PFSK-1 (cell line): ENCODE data around the gene LIMA1.

Experiments used
- FOXP2 ChIP-seq: optimal IDR thresholded peaks from 2 replicates; pipeline ENCODE3; 2011; ENCODE audit warnings: borderline replicate concordance, control low read depth, inconsistent platforms; ENCODE audit not compliant: insufficient read depth; ENCODE audit errors: extremely low read length, extremely low read depth
- POLR2AphosphoS5 ChIP-seq: IDR thresholded peaks from 2 replicates; pipeline ENCODE4 v1.6.1; 2012; ENCODE audit warnings: low read depth, mild to moderate bottlenecking, control low read depth, low read length, moderate library complexity
- SIN3A ChIP-seq: IDR thresholded peaks from 2 replicates; pipeline ENCODE4 v1.6.1; 2012; ENCODE audit warnings: mild to moderate bottlenecking, low read length, moderate library complexity, borderline replicate concordance; ENCODE audit not compliant: insufficient read depth
- TAF1 ChIP-seq: IDR thresholded peaks from 2 replicates; pipeline ENCODE4 v1.6.1; 2012; ENCODE audit warnings: low read length, control low read depth, borderline replicate concordance; ENCODE audit not compliant: insufficient read depth
- TF ChIP-seq, protein P1 (sequence below), 2 experiments: IDR thresholded peaks; 2 replicates each; pipeline versions ENCODE4 v1.6.1 to v1.8.0; 2011 to 2012; ENCODE audit warnings: low read depth in 2 of 2, low read length in 2 of 2, control low read depth in 1 of 2, inconsistent platforms in 1 of 2, mild to moderate bottlenecking in 1 of 2, moderate library complexity in 1 of 2; ENCODE audit not compliant: insufficient read depth in 1 of 2

Gene LIMA1

DNA sequence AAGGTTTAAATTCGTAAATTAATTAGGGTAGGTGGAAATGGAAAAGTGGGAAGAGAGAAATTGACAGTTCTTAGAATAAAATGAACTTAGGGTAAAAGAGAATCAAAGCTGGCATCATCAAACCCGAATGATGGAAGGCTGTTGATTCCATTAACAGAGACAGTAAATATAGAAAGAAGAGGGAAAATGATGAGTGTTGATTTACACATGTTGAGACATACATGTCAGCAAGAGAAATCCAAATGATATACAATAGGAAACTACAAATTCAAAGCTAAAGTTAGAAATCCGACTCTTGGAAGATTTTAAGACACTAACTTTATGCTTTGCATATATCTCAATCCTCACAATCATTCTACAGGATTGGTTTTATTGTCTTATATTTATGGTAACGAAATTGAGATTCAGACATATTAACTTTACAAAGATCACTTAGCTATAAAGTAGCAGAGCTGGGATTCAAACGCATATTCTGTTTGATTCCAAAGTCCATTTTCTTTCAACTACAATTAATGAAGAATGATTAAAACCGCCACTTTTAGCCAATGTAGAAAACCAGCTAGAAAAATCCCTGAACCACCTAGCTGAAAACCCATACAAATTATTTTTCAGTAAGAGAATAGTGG is 30.2 kb downstream of the LIMA1 start:
- no peak for TF ChIP-seq TAF1
- TF ChIP-seq POLR2AphosphoS5, result no peak
- no peak for TF ChIP-seq FOXP2
- TF ChIP-seq SIN3A, result no peak
- TF ChIP-seq, protein P1, sequence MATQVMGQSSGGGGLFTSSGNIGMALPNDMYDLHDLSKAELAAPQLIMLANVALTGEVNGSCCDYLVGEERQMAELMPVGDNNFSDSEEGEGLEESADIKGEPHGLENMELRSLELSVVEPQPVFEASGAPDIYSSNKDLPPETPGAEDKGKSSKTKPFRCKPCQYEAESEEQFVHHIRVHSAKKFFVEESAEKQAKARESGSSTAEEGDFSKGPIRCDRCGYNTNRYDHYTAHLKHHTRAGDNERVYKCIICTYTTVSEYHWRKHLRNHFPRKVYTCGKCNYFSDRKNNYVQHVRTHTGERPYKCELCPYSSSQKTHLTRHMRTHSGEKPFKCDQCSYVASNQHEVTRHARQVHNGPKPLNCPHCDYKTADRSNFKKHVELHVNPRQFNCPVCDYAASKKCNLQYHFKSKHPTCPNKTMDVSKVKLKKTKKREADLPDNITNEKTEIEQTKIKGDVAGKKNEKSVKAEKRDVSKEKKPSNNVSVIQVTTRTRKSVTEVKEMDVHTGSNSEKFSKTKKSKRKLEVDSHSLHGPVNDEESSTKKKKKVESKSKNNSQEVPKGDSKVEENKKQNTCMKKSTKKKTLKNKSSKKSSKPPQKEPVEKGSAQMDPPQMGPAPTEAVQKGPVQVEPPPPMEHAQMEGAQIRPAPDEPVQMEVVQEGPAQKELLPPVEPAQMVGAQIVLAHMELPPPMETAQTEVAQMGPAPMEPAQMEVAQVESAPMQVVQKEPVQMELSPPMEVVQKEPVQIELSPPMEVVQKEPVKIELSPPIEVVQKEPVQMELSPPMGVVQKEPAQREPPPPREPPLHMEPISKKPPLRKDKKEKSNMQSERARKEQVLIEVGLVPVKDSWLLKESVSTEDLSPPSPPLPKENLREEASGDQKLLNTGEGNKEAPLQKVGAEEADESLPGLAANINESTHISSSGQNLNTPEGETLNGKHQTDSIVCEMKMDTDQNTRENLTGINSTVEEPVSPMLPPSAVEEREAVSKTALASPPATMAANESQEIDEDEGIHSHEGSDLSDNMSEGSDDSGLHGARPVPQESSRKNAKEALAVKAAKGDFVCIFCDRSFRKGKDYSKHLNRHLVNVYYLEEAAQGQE (IDR thresholded peaks at IDR 0.05; ENCODE audit: insufficient read depth in 1 of 2, low read depth in 2 of 2, low read length in 2 of 2), result no peak

DNA sequence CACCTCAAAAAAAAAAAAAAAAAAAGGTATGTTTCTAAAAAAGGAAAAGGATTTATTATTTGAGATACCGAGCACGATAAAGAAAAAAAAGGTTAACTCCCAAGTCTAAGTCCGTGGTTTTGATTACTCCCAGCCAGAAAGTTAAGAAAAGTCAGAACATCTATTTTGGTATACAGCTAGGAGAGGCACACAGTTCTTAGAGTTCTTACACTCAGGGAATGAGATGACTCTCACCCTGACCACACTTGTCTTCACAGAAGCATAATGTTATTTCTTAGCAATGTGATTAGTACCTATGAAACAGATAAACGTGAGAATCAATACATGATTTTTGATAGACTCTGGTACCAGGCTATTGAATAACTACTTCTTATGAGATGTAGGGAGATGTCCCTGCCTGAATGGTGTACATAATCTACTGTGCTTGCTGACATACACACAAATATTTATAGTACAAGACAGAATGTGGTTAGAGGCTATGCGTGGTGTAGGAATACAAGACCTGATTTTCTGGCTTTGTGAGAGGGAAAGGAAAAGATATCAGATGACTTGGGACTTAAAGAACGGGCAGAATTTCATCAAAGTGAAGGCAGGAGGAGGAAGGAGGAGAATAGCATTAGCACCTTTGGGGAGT is 31.6 kb downstream of the LIMA1 start:
- TF ChIP-seq, protein P1 (IDR thresholded peaks at IDR 0.05; ENCODE audit: insufficient read depth in 1 of 2, low read depth in 2 of 2, low read length in 2 of 2), result no peak
- no peak for TF ChIP-seq SIN3A
- TF ChIP-seq POLR2AphosphoS5, result no peak
- no peak for TF ChIP-seq TAF1
- TF ChIP-seq FOXP2, result no peak

DNA sequence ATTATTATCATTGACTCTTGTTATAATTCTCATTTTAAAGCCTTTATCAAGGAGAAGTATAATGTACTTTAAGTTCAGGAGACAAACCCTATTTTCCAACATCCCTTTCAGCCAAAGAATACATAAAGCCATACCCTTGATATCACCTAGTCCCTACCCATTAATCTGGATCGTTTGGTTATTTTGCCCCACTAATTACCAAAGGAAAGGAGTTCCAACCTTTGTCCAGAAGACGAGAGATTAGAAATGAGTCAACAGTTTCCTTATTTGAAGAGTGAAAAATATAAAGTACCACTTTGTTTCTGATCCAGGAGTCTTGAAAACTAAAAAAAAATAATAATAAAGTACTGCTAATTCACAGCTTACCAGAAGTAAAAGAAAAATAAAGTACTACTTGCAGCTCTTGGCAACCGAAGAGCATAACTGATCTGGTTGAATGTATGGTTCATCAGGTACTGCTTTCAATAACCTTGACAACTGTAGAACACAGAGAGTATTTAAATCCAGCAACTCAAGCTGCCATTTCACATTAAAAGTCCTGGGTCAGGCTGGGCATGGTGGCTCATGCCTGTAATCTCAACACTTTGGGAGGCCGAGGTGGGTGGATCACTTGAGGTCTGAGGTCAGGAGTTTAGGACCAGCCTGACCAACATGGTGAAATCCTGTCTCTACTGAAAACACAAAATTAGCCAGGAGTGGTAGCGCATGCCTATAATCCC is 33.7 kb downstream of the LIMA1 start:
- TF ChIP-seq SIN3A (no peak), FOXP2 (no peak), TAF1 (no peak), POLR2AphosphoS5 (no peak)
- TF ChIP-seq, protein P1 (IDR thresholded peaks at IDR 0.05; ENCODE audit: insufficient read depth in 1 of 2, low read depth in 2 of 2, low read length in 2 of 2), result no peak

DNA sequence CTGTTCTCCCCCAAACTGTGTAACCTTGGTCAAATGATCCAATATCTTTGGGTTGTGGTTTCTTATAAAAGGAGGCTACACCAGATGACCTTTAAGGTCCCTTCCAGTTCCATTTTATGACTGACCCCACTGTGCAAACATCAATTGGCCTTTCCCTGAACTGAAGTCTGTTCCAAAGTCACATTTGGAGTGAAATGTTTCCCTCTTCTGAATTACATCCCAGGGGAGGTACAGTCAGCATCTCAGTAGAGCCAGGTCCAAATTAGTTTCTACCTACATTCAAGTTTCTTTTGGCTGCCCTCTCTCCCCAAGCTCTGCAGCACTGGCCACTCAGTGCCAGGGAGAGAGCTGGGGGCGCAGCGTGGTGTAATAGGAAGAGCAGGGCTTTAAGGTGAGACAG is 34.4 kb downstream of the LIMA1 start:
- no peak for TF ChIP-seq SIN3A
- TF ChIP-seq FOXP2, result no peak
- TF ChIP-seq POLR2AphosphoS5, result no peak
- TF ChIP-seq, protein P1 (IDR thresholded peaks at IDR 0.05; ENCODE audit: insufficient read depth in 1 of 2, low read depth in 2 of 2, low read length in 2 of 2), result no peak
